ENCODE measurements around the gene ACSL3.

DNA sequence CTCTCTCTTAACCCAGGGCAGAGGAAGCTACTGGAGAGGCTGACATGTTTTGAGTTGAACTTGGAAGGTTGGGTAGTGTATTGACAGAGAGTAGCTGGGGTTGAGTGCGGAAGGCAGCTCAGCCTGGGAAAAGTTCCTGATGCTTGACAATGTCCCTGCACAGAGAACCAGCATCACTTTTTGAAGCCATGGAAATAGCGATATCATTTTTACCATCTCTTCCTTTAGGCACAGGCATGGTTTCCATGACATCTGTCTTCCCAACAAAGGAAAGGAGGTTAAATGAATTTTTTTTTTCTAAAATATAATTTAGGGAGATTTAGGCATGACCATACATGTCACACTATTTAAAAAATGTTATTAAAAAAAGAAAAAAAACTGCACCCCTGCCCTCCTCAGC lies 112.9 kb downstream of the ACSL3 start:
- TF ChIP-seq, protein P1, sequence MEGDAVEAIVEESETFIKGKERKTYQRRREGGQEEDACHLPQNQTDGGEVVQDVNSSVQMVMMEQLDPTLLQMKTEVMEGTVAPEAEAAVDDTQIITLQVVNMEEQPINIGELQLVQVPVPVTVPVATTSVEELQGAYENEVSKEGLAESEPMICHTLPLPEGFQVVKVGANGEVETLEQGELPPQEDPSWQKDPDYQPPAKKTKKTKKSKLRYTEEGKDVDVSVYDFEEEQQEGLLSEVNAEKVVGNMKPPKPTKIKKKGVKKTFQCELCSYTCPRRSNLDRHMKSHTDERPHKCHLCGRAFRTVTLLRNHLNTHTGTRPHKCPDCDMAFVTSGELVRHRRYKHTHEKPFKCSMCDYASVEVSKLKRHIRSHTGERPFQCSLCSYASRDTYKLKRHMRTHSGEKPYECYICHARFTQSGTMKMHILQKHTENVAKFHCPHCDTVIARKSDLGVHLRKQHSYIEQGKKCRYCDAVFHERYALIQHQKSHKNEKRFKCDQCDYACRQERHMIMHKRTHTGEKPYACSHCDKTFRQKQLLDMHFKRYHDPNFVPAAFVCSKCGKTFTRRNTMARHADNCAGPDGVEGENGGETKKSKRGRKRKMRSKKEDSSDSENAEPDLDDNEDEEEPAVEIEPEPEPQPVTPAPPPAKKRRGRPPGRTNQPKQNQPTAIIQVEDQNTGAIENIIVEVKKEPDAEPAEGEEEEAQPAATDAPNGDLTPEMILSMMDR (IDR thresholded peaks at IDR 0.05): no peak
- TF ChIP-seq POLR2AphosphoS5 (IDR thresholded peaks at IDR 0.05) (no peak), POLR2A (IDR thresholded peaks at IDR 0.05) (no peak), EP300 (IDR thresholded peaks at IDR 0.05) (no peak)

Data from sigmoid colon (tissue), 4 donors.